Immature natural killer cell (primary cell): Measurements from ENCODE around the gene MYZAP. TPM values are rescaled to one million over a fixed set of nuclear protein-coding genes. Genes with fewer than 3 reads are reported as not detected.
A peak's percentile ranks its signal among the peaks of the same experiment; 100 is the strongest.

Experiments
- DNase-seq, 3 donors: peaks; one replicate each; pipeline ENCODE4 v3.0.0; 2022; ENCODE audit warnings: mixed read lengths in 1 of 3
- H3K27ac Mint-ChIP-seq, 6 donors: one replicate each; pipeline ENCODE4 v1.8.0; 2020; ENCODE audit warnings: mixed read lengths in 6 of 6, mild to moderate bottlenecking in 5 of 6, inconsistent platforms in 4 of 6, moderate library complexity in 3 of 6
- H3K27me3 Mint-ChIP-seq, 3 donors: one replicate each; pipeline ENCODE4 v1.8.0; 2020 to 2021; ENCODE audit warnings: low read depth in 3 of 3, mild to moderate bottlenecking in 3 of 3, mixed read lengths in 3 of 3, moderate library complexity in 3 of 3, inconsistent platforms in 1 of 3
- H3K36me3 Mint-ChIP-seq, 3 donors: one replicate each; pipeline ENCODE4 v1.8.0; 2020; ENCODE audit warnings: mixed read lengths in 3 of 3, inconsistent platforms in 2 of 3, mild to moderate bottlenecking in 2 of 3
- H3K4me1 Mint-ChIP-seq, 2 donors: one replicate each; pipeline ENCODE4 v1.8.0; 2020; ENCODE audit warnings: inconsistent platforms in 2 of 2, mild to moderate bottlenecking in 2 of 2, mixed read lengths in 2 of 2, moderate library complexity in 1 of 2
- H3K4me3 Mint-ChIP-seq, 5 donors: one replicate each; pipeline ENCODE4 v1.8.0; 2020; ENCODE audit warnings: mild to moderate bottlenecking in 5 of 5, mixed read lengths in 5 of 5, inconsistent platforms in 3 of 5, moderate library complexity in 3 of 5
- H3K9me3 Mint-ChIP-seq, 6 donors: one replicate each; pipeline ENCODE4 v1.8.0; 2020; ENCODE audit warnings: mild to moderate bottlenecking in 6 of 6, mixed read lengths in 6 of 6, inconsistent platforms in 4 of 6, moderate library complexity in 3 of 6
- polyA plus RNA-seq, 3 donors: library from polyadenylated mRNA; unstranded; fragments of 300-500 nt; fragmentation: Illumina TruSeq; gene quantifications; one replicate each; pipeline ENCODE4 v1.2.3, GENCODE V29; 2021

Gene MYZAP
- polyA plus RNA-seq, 3 donors from 2014 or later: 0.52 TPM; not detected in 2

DNA sequence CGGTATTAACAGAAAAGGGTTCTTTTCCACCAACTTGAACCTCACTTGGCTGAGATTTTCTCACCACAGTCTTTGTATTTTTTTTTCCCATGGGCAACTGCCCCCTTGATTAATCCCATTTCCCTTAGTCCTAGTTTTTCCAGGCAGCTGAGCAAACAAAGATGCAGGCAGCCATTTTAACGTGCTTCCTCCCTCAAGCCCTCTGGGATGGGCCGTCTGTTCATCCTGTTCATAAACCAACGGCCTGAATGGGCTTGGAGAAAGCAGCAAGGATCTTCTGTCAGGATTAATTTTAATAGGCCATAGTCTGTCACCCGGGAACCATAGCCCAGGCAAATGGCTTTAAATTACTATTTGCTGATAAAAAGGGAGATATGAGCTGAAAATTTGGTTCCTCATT, 104.4 kb downstream of the MYZAP start:
- no peak for DNase-seq
- Mint-ChIP-seq H3K36me3 (no peaks in the 10 kb centered on the region), H3K9me3 (no peaks in the 10 kb centered on the region), H3K27ac (no peak overlapping the region), H3K4me1 (no peaks in the 10 kb centered on the region), H3K4me3 (no peak overlapping the region), H3K27me3 (peaks cover 4 to 8% (median 8%) of the 10 kb centered on the region in 3 donors)

DNA sequence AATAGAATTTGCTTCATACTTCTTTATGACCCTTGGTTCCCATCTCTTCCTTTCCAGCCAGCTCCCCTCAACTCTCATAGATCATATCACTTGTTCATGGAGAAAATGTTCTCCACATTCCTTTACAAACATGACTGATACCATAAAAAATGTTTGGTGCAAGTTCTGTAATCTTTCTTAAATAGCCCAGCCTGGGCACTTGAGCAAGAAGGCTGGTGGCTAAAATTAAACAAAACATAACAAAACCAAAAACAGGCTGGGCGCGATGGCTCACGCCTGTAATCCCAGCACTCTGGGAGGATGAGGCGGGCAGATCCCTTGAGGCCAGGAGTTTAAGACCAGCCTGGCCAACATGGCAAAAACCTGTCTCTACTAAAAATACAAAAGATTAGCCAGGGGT, 105.9 kb downstream of the MYZAP start:
- Mint-ChIP-seq H3K27me3 (peaks cover 6 to 12% (median 12%) of the 10 kb centered on the region in 3 donors), H3K4me1 (no peaks in the 10 kb centered on the region), H3K4me3 (no peak overlapping the region), H3K27ac (no peak overlapping the region), H3K9me3 (no peaks in the 10 kb centered on the region), H3K36me3 (no peaks in the 10 kb centered on the region)
- no peak for DNase-seq

DNA sequence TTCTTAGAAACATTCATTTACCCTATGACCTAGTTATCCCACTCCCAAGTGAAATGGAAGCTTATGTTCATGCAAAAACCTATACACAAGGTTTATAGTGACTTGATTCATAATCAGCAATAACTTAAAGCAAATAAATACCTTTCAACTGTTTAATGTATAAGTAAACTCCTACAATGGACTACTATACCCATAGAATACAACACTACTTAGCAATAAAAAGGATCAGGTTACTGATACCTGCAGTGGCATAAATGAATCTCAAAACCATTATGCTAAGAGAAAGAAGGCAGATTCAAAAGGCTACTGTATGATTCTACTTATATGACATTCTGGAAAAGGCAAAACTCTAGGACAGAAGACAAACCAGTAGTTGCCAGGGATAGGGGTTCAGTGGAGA, 106.5 kb downstream of the MYZAP start:
- peaks cover 6 to 17% (median 14%) of the 10 kb centered on the region in 3 donors for H3K27me3 Mint-ChIP-seq
- no peaks in the 10 kb centered on the region for H3K4me1 Mint-ChIP-seq
- H3K9me3 Mint-ChIP-seq: no peaks in the 10 kb centered on the region
- DNase-seq: no peak
- H3K4me3 Mint-ChIP-seq: no peak overlapping the region
- H3K36me3 Mint-ChIP-seq: no peaks in the 10 kb centered on the region
- no peak overlapping the region for H3K27ac Mint-ChIP-seq

DNA sequence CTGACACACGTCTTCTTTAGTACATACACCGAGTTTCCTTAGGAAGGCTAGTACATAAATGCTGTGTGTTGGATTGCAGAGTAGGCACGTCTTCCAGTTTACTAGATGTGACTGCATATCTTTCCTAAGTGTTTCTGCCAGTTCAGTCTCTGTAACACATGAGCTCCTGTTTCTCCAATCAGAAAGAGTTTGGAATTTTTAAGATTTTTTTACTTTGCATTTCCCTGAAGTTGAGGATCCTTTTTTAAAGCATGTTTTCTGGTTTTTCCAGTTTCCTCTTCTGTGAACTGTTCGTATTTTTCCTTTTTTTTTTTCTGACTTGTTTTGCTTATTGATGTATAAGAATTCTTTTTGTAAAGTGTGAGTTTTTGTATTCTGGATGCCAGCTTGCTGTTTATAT, 107.3 kb downstream of the MYZAP start:
- Mint-ChIP-seq H3K27ac (no peak overlapping the region), H3K4me1 (no peaks in the 10 kb centered on the region), H3K36me3 (no peaks in the 10 kb centered on the region), H3K4me3 (no peak overlapping the region), H3K9me3 (no peaks in the 10 kb centered on the region), H3K27me3 (peaks cover 6 to 17% (median 14%) of the 10 kb centered on the region in 3 donors)
- no peak for DNase-seq

DNA sequence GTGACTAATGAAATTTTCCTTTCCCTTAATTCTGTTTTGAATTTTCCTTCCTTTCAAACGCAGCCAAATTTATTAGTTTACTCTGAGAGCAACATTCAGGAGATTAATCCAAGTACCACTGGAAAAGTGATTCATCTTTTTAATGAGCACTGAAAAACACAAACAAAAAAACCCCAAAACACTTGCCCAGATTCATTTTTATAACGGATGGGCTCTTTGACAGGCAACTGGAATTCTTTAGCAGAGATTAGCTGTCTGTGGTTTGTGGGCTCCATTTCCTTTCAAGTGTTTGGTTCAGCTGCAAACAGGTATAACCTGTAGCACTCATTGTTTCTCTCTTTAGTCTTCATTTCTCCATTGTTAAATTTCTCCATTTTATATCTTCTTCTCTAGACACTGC, 111.7 kb downstream of the MYZAP start:
- Mint-ChIP-seq H3K27ac (peak overlapping the region in 1 of 6 donors; percentile 88), H3K27me3 (peaks cover 13 to 21% (median 14%) of the 10 kb centered on the region in 3 donors), H3K36me3 (peaks cover 0 to 3% (median 0%) of the 10 kb centered on the region in 3 donors), H3K9me3 (no peaks in the 10 kb centered on the region), H3K4me1 (peaks cover 22% of the 10 kb centered on the region in 2 donors), H3K4me3 (no peak overlapping the region)
- no peak for DNase-seq

DNA sequence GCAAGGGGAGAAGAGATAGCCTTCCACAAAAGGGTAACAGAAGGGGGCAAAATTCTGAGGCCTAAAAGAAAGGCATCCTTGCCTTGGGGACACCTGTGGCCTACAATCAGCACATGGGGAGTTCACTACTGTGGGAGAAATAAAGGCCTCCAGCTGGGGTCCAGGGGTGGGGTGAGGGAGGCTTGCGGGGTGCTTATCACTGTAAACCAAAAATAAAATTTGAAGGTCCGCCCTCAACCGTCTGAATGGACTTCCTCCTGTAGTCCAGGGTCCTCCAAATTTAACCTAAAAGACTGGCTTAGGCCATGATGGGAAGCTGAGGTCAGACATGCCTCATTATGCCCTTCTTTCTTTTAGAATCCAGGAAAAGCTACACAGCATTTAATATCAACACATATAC, 112.7 kb downstream of the MYZAP start:
- Mint-ChIP-seq H3K9me3 (no peaks in the 10 kb centered on the region), H3K4me1 (peaks cover 31 to 33% of the 10 kb centered on the region in 2 donors), H3K27me3 (peaks cover 12 to 17% (median 13%) of the 10 kb centered on the region in 3 donors), H3K27ac (peak overlapping the region in 5 of 6 donors; percentile 1 to 88 (median 57)), H3K4me3 (peak overlapping the region in 3 of 5 donors; percentile 3 to 61 (median 60)), H3K36me3 (peaks cover 0 to 3% (median 0%) of the 10 kb centered on the region in 3 donors)
- no peak for DNase-seq

DNA sequence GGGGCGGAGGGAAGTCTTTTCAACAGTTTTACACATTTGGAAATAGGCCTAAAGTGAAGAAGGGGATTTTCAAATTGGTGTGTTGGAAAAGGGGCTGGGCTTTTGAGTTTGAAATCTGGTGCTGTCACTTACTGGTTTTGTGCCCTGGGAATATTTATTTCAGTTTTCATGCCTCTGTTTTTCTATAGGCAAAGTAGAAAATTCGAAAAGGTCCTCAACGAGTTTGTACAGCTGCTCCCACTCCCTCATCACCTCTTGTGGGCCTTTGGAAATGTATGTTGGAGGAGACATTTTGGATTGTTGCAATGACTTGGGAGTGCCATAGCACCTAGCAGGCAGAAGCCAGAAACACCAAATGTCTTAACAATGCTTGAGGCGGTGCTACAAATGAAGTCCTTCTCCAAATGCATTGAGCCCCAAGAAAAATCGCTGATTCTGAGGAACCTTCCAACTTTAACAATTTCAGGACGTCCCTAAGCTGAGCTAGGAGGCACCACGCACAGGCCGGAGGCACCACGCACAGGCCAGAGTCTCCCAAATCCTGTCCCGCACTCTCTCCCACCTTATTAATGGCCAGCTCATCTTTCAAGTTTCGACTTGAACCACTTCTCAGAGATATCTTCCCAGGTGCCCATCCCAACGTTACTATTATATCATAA, 114.2 kb downstream of the MYZAP start:
- DNase-seq: no peak
- Mint-ChIP-seq H3K27me3 (peaks cover 8 to 17% (median 10%) of the 10 kb centered on the region in 3 donors), H3K27ac (peak overlapping the region; percentile 88 to 97 (median 94)), H3K4me1 (peaks cover 39 to 47% of the 10 kb centered on the region in 2 donors), H3K36me3 (peaks cover 2 to 6% (median 3%) of the 10 kb centered on the region in 3 donors), H3K4me3 (peak overlapping the region; percentile 86 to 96 (median 89)), H3K9me3 (no peaks in the 10 kb centered on the region)

DNA sequence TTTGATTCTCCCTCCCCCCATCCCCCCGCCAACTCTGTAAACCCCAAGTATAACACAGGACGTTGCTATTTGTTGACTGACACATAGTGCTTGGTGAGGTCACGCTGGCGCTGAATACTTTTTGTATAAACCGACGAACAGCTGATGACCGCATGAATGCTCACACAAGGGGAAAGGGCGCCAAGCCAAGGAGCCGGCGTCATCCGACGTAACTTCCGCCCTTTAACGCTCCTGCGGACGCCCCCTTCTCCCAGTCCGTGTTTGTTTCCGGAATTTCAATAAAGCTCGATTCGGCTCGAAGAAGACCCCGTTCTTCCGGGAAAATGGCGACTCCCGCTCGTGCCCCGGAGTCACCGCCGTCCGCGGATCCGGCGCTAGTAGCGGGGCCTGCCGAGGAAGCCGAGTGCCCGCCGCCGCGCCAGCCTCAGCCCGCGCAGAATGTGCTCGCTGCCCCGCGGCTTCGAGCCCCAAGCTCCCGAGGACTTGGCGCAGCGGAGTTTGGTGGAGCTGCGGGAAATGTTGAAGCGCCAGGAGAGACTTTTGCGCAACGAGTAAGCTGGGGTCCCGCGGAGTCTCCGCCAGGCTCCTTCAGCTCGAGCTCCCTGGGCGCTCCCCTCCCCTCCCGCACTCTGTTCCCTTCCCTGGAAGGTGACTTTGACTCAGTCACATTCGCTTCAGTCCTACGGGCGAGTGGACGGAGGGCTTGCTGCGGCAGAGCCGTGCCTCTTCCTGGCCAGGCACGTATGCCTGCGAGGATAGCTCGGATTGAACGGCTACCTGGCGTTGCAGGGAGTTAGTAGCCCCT, 114.9 kb downstream of the MYZAP start, which contains the start of gene POLR2M:
Gene POLR2M, plus strand, starts transcription at position 310 of the 805 bp plus-strand sequence. Its CDS starts 129 bp downstream, at position 439.
- Mint-ChIP-seq H3K27ac (peak within 1 kb of the TSS; percentile 88 to 97 (median 94)), H3K4me3 (peak within 1 kb of the TSS; percentile 86 to 96 (median 89)), H3K27me3 (peaks cover 5 to 17% (median 8%) of the 10 kb centered on the region in 3 donors), H3K4me1 (peaks cover 41 to 55% of the 10 kb centered on the region in 2 donors), H3K9me3 (no peaks in the 10 kb centered on the region), H3K36me3 (peaks cover 8 to 13% (median 10%) of the 10 kb centered on the region in 3 donors)
- DNase-seq: peak; percentile 92 to 94 (median 94)

DNA sequence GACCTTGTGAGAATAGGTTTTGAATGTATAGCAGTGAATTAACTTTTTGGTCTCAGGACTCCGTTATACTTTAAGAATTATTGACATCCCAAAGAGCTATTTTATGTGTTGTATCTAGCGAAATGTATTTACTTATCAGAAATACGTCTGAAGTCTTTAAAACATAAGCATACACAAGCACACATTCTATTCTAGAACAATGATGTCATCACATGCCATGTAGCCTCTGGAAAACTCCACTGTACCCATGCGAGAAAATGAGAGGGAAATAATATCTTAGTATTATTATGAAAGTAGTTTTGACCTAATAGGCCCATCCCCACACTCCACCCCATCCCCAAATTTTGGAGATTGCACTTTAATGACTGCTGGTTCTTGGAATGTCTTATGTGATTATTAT, 116.3 kb downstream of the MYZAP start:
- no peaks in the 10 kb centered on the region for H3K9me3 Mint-ChIP-seq
- no peak for DNase-seq
- H3K27me3 Mint-ChIP-seq: peaks cover 0 to 13% (median 6%) of the 10 kb centered on the region in 3 donors
- H3K4me1 Mint-ChIP-seq: peaks cover 45 to 63% of the 10 kb centered on the region in 2 donors
- H3K27ac Mint-ChIP-seq: peak overlapping the region; percentile 88 to 97 (median 94)
- peaks cover 10 to 25% (median 18%) of the 10 kb centered on the region in 3 donors for H3K36me3 Mint-ChIP-seq
- peak overlapping the region; percentile 86 to 96 (median 89) for H3K4me3 Mint-ChIP-seq

DNA sequence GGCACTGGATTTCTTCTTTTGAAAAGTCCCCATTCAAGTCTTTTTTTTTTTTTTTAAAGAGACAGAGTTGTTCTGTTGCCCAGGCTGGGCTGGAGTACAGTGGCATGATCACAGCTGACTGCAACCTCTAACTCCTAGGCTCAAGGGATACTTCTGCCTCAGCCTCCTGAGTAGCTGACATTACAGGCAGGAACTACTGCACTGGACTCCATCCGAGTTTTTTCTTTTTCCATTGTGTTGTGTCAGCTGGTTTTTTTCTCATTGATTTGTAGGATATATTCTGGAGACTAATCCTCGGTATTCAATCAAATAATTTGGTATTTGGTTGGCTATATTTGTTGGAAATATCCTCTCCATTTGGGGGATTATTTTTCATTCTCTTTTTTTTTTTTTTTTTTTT, 126.6 kb downstream of the MYZAP start:
- H3K9me3 Mint-ChIP-seq: no peaks in the 10 kb centered on the region
- peaks cover 5 to 18% of the 10 kb centered on the region in 2 donors for H3K4me1 Mint-ChIP-seq
- H3K27ac Mint-ChIP-seq: no peak overlapping the region
- H3K36me3 Mint-ChIP-seq: peaks cover 17 to 42% (median 18%) of the 10 kb centered on the region in 3 donors
- no peak for DNase-seq
- peaks cover 0 to 2% (median 0%) of the 10 kb centered on the region in 3 donors for H3K27me3 Mint-ChIP-seq
- no peak overlapping the region for H3K4me3 Mint-ChIP-seq

DNA sequence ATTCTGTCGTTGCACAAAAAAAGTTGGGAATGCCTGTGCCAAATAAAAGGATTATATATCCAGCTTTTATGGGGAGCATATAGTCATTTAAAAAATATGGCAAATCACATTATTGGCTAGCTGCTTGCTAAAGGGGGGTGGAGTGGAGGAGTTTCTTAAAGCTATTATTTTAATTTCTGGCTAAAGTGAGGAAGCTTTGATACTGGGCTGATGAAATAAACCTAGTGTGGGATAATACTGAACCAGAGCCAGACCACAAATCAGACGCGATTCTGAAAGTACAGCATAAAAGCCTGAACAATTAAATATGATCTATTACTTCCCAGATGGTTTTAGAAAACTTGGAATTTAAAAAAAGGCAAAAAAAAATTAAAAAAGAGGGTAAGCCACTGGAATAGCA, 129.2 kb downstream of the MYZAP start:
- no peaks in the 10 kb centered on the region for H3K9me3 Mint-ChIP-seq
- H3K27me3 Mint-ChIP-seq: no peaks in the 10 kb centered on the region
- peaks cover 0 to 6% of the 10 kb centered on the region in 2 donors for H3K4me1 Mint-ChIP-seq
- H3K4me3 Mint-ChIP-seq: no peak overlapping the region
- no peak for DNase-seq
- H3K36me3 Mint-ChIP-seq: peaks cover 11 to 37% (median 24%) of the 10 kb centered on the region in 3 donors
- H3K27ac Mint-ChIP-seq: no peak overlapping the region

DNA sequence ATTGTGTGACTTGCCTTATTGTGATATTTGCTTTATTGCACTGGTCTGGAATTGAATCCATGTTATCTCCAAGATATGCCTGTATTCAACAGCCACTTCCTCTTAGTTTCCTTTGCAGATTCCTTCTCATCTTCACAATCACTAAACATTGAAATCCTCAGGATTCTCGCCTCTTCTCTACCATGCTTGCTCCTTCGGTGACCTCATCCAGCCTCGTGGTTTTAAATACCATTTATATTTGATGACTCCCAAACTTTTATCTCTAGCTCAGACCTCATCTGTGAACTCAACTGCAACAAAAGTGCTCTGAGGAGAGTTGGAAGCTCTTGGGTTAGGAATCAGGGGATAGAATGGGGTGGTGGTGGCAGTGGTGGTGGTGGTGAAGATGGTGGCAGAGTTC, 134.7 kb downstream of the MYZAP start:
- H3K4me1 Mint-ChIP-seq: no peaks in the 10 kb centered on the region
- H3K27me3 Mint-ChIP-seq: peaks cover 0 to 1% (median 0%) of the 10 kb centered on the region in 3 donors
- peaks cover 7 to 31% (median 16%) of the 10 kb centered on the region in 3 donors for H3K36me3 Mint-ChIP-seq
- H3K27ac Mint-ChIP-seq: no peak overlapping the region
- H3K9me3 Mint-ChIP-seq: peaks cover 0 to 1% (median 0%) of the 10 kb centered on the region in 6 donors
- no peak overlapping the region for H3K4me3 Mint-ChIP-seq
- no peak for DNase-seq

DNA sequence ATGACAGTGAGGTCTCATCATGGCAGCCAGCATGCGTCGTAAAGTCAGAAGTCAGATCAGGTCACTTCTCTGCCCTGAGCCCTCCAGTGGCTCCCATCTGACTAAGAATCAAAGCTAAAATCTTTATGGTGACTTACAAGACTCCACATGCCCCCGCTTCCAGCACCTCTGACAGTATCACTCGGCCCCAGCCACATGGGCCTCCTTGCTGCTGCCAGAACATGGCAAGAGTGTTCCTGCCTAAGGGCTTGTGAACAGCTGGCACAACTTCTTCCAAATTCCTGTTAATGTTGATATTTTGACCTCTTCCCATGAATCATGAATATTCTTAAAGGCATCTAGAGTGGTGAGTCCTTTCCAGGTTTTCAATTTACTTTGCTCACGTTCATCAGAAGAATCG, 135.3 kb downstream of the MYZAP start:
- H3K4me3 Mint-ChIP-seq: no peak overlapping the region
- peaks cover 7 to 31% (median 16%) of the 10 kb centered on the region in 3 donors for H3K36me3 Mint-ChIP-seq
- H3K9me3 Mint-ChIP-seq: peaks cover 0 to 1% (median 0%) of the 10 kb centered on the region in 6 donors
- DNase-seq: no peak
- H3K27ac Mint-ChIP-seq: no peak overlapping the region
- H3K27me3 Mint-ChIP-seq: peaks cover 0 to 1% (median 0%) of the 10 kb centered on the region in 3 donors
- no peaks in the 10 kb centered on the region for H3K4me1 Mint-ChIP-seq

DNA sequence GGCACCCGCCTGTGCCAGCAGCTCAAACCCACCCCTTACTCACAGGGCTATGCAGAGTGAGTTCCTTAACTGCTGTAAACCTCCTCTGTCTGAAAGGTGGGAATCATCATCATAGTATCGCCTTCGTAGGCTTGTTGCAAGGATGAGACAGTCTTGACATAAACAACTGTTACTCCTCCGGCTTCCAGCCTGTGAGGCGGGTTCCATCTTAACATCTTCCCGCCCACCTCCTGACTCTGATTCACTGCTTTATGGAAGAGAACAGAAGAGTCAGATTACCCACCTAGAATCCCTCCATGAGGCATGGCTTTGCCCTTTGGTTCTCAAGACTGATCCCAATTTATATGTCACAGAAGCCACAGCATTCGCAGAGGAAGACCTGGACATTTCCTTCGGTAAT, 136.7 kb downstream of the MYZAP start:
- no peak for DNase-seq
- no peak overlapping the region for H3K4me3 Mint-ChIP-seq
- peaks cover 7 to 28% (median 10%) of the 10 kb centered on the region in 3 donors for H3K36me3 Mint-ChIP-seq
- H3K27me3 Mint-ChIP-seq: peaks cover 0 to 1% (median 0%) of the 10 kb centered on the region in 3 donors
- H3K4me1 Mint-ChIP-seq: peaks cover 0 to 8% of the 10 kb centered on the region in 2 donors
- peaks cover 0 to 1% (median 0%) of the 10 kb centered on the region in 6 donors for H3K9me3 Mint-ChIP-seq
- H3K27ac Mint-ChIP-seq: no peak overlapping the region
